Measurements from ENCODE around the gene FFAR2.
"Not testable (repeated sequence)": the region's sequence is repeated elsewhere in the genome, so short reads cannot be mapped to it uniquely, and the experiment has no call there.

The FFAR2 gene

GRCh38 chr19:35451338-35452096 is 3.5 kb downstream of the FFAR2 start:
- DNase-seq (ENCODE audit: insufficient read length, low spot score), result no peak
- peak; percentile 99 for FAIRE-seq

DNA sequence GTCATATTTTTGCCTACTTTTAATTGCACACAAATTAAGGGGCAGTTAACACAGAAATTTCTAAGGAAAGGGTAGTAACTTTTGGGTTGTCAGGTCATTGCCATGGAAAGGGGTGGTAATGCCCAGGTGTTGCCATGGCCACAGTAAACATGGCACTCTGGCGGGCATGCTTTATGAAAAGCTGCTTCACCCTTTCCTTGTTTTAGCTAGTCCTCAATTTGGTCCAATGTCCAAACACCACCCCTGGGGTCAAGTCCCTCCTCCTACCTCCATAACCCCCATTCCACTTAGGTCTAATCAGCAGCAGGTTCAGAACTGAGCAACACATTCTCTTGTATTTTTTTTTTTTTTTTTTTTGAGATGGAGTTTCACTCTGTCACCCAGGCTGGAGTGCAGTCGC is 6.6 kb downstream of the FFAR2 start:
- no peak for FAIRE-seq
- no peak for DNase-seq (ENCODE audit: insufficient read length, low spot score)

- DNase-seq (ENCODE audit: insufficient read length, low spot score), result no peak
- FAIRE-seq, result no peak
These were observed 7.7 kb downstream of the FFAR2 start for GRCh38 chr19:35455616-35456201.

DNA sequence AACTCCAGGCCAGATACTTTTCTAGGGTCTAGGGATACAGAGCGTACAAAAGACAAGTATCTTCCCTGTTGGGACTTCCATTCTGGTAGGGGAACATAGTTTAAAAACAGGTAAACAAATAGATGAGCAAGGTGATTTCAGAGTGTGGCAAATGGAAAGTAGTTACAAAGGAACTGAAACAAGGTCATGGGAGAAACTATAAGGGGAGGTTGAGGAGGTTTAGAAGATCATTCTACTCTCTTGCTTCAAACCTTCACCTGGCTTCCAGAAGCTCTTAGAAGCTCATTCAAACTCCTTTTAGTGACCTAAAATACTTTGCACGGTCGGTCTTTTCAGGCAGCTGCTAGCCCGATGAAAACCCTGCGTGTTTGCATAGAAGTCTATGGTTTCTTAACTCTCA is 9.1 kb downstream of the FFAR2 start:
- no peak for DNase-seq (ENCODE audit: insufficient read length, low spot score)

GRCh38 chr19:35458192-35458591 is 10.1 kb downstream of the FFAR2 start:
- FAIRE-seq (no peak), DNase-seq (ENCODE audit: insufficient read length, low spot score) (no peak)

More for the DNA sequence above, 9.1 kb downstream of the FFAR2 start:
- FAIRE-seq, result peak; percentile 95

DNA sequence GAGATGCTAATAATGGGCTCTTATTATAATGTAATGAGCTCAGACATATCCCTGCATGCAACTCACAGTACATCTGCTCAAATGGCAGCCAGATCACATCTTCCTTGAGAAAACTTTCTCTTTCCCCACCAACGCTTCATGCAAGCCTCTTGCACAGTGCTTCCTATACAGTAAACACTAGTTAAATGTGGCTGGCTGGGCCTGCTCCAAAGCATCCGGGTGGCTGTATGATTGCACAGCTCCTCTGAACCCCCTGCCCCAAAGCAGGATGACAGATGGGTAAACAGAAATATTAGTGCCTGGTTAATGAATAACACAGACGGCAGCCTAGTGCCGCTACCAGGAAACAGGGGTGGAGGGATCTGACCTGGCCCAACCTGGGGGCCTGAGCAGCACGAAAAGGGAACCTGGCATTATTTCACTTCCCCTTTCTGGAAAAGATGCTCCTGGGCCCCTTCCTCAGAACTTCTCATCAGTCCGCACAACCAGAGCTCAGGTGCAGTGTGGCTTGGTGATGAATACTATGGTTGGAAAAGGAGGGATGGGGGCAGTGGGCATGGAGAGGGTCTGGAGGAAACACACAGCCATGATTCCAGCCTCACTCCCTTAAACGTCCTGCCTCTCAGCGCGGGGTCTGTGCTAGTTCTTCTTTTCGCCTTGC is 10.8 kb downstream of the FFAR2 start:
- DNase-seq (ENCODE audit: insufficient read length, low spot score), result no peak
- peak; percentile 99 for FAIRE-seq

- FAIRE-seq (peak; percentile 76), DNase-seq (ENCODE audit: insufficient read length, low spot score) (no peak)
These were observed 11.5 kb downstream of the FFAR2 start for GRCh38 chr19:35459414-35460082.

- DNase-seq (ENCODE audit: insufficient read length, low spot score), result no peak
- FAIRE-seq, result peak; percentile 91
These were observed 12.6 kb downstream of the FFAR2 start for GRCh38 chr19:35460608-35461007.

DNA sequence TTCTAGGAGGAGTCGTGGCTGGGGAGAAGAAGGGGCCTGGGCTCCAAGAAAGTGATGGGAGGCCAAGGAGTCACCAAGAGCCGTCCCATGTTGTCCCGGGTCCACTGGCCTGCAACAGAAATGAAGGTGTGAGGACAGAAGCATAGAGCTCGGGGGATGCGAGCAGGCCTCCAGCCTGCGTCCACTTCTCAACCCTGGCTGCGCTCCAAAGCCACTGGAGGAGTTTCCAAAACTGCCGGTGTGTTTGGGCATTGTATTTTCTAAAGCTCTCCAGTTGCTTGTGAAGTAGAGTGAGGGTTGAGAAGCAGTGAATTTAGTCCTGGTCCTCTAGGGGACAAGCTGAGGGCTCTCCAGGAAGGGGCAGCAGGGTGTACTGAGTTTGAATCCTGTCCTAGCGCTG is 13.0 kb downstream of the FFAR2 start:
- FAIRE-seq (no peak), DNase-seq (ENCODE audit: insufficient read length, low spot score) (no peak)

- FAIRE-seq; DNase-seq (ENCODE audit: insufficient read length, low spot score): not testable (repeated sequence)
These were observed 13.7 kb downstream of the FFAR2 start for GRCh38 chr19:35461788-35462187.

DNA sequence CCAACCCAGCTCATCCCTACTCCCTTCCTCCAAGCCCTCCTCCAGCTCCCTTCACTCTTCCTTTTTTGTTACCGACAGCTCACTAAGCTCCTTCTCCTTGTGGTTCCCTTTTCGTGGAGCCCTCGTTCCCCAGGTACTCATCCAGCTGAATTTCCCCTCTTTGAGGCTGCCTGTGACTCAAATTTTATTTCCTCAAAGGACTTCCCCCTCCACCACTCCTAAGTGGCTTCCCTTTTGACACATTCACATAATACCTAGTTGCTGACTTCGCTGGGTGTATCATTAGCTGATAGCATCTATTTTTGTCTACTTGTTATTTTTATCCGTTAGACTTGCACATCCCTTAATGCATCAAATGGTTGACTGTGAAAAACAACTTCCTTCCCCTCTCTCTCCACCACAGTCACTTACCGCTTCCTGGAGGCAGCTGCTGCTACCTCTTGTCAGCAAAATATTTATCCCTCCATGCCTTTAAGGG is 14.5 kb downstream of the FFAR2 start:
- FAIRE-seq, result peak; percentile 99
- DNase-seq (ENCODE audit: insufficient read length, low spot score), result peak; percentile 51

DNA sequence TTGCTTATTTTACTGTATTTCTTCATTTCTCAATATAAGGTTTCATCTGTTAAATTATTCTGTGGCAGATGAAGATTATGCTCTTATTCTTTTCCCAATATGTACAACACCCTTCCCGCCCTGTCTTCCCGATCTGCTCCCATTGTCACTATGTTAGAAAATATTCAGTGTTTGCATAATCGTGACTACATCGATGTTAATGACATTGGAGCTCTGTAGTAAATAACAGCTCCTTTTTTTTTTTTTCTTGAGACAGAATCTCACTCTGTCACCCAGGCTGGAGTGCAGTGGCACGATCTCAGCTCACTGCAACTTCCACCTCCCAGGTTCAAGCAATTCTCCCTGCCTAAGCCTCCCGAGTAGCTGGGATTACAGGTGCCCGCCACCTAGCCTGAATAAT is 14.9 kb downstream of the FFAR2 start:
- DNase-seq (ENCODE audit: insufficient read length, low spot score); FAIRE-seq: not testable (repeated sequence)

DNA sequence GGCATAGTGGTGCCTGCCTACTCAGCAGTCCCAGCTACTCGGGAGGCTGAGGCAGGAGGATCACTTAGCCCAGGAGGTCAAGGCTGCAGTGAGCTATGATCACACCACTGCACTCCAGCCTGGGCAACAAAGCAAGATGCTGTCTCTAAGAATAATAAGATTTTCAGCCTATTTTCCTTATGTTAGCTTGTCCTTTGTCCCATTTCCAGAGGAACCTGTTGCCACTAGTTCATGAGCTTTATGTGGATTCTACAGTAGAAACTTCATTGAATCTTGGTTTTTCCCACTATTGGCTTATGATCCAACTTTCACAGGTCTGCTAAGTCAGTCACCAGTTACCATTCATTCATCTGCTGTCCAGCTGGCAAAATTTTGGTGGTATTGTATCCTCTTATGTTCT is 18.2 kb downstream of the FFAR2 start:
- DNase-seq (ENCODE audit: insufficient read length, low spot score) (no peak), FAIRE-seq (no peak)

GRCh38 chr19:35468637-35469036 is 20.6 kb downstream of the FFAR2 start:
- FAIRE-seq, result peak; percentile 100
- peak; percentile 69 for DNase-seq (ENCODE audit: insufficient read length, low spot score)

- DNase-seq (ENCODE audit: insufficient read length, low spot score) (no peak), FAIRE-seq (no peak)
These were observed 22.1 kb downstream of the FFAR2 start for GRCh38 chr19:35470128-35470527.

- FAIRE-seq; DNase-seq (ENCODE audit: insufficient read length, low spot score): not testable (repeated sequence)
These were observed 23.0 kb downstream of the FFAR2 start for GRCh38 chr19:35471075-35471474.

DNA sequence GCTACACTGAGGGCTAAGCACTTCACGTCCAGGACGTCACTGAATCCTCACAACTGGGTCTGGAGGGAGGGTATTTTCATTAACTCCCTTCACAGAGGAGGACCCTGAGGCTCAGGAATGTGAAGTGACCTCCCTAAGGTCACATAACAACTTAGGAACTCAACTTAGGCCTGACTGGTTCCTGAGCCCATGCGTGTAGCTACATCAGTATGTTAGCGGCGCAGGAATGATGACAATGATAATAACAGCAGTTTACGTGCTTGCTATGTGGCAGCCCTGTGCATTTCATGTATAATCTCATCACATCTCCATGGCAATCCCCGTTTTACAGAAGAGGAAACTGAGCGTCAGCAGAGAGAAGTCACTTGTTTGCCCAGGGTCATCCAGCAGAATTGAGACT is 23.9 kb downstream of the FFAR2 start:
- no peak for FAIRE-seq
- DNase-seq (ENCODE audit: insufficient read length, low spot score), result no peak

GRCh38 chr19:35474104-35474503 is 26.0 kb downstream of the FFAR2 start:
- DNase-seq (ENCODE audit: insufficient read length, low spot score), result no peak
- FAIRE-seq, result no peak

DNA sequence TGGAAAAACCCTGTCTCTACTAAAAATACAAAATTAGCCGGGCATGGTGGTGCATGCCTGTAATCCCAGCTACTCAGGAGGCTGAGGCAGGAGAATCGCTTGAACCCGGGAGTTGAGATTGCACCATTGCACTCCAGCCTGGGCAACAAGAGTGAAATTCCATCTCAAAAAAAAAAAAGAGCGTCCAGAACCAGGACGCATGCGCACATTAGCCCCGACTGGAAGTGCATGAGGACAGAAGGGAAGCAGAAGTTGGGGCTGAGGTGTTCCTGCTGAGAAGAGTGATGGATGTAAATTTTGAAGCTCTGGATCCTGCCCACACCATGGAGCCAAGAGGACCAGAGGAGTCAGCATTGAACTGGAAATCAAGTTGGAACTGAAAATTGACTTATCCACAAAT is 26.5 kb downstream of the FFAR2 start:
- FAIRE-seq; DNase-seq (ENCODE audit: insufficient read length, low spot score): not testable (repeated sequence)

DNA sequence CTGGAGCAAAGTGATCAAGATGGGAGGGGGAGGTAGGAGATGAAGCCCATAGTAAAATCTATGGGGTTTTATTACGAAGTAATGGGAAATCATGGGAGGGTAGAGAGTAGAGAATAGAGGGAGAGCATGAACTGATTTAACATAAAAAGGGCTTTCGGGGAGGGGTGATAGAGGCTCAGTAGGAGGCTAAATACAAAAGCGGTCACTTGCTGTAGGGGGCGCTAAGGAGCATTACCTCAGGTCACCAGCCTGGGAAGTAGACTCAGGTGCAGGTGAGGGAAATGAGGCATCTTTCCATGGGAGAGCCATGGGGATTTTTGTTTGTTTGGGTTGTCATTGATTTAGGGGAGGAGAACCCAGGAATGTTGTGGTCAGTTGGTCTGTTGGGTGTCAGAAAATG is 28.1 kb downstream of the FFAR2 start:
- DNase-seq (ENCODE audit: insufficient read length, low spot score) (no peak), FAIRE-seq (peak; percentile 8)
